GM04504 (cell line): ENCODE measurements around the gene RAB40C.

Source experiments
- DNase-seq: peaks from one replicate; pipeline ENCODE4 v3.0.0-alpha.2; 2012; ENCODE audit warnings: low read depth

RAB40C gene

DNA sequence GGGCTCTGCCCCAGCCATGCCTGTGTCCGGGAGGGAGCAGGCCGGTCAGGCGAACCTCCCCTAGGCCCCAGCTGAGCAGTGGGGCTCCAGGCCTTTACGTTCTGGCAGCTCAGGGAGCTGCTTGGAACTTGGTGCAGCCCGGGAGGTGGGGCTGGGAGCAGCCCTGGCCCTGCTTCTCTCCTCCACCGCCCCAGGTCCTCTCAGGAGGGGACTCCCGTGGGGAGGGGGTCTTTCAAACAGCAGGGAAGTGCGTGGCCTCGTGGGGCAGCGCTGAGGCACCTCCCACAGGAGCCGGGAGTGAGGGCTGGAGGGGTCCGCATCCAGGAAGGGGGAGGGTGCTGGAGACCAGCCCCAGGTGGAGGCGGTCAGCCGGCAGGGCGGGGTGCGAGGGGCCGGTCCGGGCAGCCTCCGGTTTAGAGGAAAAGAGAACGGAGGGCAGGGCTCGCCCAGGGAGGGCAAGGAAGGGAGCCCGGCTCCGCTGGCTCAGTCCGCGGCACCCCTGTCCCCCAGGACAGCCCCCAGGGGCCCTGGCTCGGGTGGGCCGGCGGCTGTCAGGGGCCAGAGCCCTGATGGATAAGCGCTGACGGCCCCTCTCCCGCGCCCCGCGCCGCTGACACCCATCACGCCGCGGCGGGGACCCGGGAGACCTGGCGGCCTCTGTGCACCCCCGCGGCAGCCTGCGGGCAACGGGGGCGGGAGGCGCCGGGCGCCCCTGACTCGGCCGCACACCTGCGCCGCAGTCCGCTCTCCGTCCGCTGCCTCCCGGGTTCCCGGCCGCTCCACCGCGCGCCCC lies 30.3 kb upstream of the RAB40C start:
- no peak for DNase-seq

GRCh38 chr16:560204-560700 lies 29.6 kb upstream of the RAB40C start, which contains the start of gene PRR35:
Gene PRR35, plus strand, starts transcription at chr16:560394. Its CDS starts 2,901 bp downstream, at chr16:563295.
- no peak for DNase-seq

DNA sequence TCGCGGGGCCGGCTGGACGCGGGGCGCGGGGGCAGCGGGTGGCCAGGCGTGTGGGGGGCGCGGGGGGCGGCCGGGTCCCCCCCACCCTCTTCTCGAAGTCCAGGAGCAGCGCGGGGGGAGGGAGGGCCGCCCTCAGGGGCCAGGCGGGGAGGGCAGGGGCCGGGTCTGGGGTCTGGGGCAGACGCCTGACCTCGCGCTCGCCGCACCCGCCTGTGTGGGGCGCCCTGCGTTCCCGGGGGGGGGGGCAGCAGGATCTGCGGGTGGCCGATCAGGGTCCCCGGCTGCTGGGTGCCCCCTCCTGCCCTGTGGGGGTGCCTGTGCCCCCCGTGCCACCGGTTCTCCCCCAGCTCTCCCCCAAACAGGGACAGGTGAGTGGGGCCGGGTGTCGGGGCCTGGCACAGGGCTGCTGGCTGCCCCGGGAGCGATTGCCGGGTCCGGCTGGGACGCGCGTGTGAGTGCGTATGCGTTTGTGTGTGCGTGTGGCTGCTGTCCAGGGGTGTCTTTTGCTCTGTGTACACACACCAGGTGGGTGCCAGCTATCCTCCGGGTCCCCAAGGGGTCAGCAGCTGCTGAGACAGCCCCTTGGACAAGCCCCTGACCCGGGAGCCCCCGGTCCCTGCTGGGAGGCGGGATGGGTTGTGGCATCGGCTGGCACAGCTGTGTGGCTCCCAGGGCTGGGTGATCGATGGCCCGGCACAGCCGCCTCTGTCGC lies 29.0 kb upstream of the RAB40C start:
- no peak for DNase-seq

- DNase-seq: no peak
Observed at GRCh38 chr16:561413-561794, 28.5 kb upstream of the RAB40C start.

- DNase-seq: no peak
Observed at GRCh38 chr16:561957-562938, 27.6 kb upstream of the RAB40C start.

DNA sequence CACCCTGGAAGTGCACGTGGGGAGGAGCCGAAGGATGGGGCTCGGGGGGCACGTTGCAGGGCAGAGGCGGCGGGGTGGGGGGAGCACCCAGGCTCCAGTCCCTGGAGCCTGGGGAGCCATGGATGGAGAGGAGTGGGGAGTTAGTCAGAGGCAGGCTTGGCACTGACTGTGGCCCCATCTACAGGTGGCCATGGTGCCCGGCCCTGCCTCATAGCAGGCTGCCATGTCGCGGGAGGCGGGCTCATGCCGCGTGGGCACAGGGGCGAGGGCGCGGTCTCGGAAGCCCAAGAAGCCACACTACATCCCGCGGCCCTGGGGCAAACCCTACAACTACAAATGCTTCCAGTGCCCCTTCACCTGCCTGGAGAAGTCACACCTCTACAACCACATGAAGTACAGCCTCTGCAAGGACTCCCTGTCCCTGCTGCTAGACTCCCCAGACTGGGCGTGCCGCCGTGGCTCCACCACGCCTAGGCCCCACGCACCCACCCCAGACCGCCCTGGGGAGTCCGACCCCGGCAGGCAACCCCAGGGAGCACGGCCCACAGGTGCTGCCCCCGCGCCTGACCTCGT lies 26.7 kb upstream of the RAB40C start:
- no peak for DNase-seq

DNA sequence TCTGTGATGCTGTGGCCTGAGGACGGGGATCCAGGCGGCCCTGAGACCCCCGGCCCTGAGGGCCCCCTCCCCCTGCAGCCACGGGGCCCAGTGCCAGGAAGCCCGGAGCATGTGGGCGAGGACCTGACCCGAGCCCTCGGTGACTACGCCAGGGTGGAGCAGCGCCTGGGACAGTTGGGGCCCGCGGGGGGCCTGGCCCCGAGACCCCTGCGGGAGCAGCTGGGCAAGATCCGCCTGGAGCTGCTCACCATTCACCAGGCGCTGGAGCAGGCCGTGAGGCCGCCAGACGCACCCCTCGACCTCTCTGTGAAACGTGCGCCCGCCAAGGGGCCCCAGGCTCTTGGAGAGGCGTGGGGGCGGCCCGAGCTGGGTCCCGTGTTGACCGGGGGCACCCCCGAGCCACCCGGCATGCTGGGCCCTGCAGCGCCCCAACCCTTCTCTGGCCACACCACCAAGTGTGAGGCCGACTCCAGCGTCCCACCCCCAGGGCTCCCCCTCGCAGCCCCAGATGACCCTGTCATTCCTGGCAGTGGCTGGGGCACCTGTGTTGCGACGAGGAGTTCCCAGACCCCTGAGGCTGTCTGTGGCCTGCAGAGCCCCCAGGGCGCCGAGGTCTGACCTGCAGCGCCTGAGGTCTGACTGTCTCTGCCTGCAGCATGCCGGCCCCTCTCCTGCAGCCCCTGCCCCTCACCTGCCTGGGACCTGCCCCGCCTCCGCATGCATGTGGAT lies 25.0 kb upstream of the RAB40C start:
- DNase-seq: no peak

GRCh38 chr16:565419-566330 lies 24.2 kb upstream of the RAB40C start:
- no peak for DNase-seq

DNA sequence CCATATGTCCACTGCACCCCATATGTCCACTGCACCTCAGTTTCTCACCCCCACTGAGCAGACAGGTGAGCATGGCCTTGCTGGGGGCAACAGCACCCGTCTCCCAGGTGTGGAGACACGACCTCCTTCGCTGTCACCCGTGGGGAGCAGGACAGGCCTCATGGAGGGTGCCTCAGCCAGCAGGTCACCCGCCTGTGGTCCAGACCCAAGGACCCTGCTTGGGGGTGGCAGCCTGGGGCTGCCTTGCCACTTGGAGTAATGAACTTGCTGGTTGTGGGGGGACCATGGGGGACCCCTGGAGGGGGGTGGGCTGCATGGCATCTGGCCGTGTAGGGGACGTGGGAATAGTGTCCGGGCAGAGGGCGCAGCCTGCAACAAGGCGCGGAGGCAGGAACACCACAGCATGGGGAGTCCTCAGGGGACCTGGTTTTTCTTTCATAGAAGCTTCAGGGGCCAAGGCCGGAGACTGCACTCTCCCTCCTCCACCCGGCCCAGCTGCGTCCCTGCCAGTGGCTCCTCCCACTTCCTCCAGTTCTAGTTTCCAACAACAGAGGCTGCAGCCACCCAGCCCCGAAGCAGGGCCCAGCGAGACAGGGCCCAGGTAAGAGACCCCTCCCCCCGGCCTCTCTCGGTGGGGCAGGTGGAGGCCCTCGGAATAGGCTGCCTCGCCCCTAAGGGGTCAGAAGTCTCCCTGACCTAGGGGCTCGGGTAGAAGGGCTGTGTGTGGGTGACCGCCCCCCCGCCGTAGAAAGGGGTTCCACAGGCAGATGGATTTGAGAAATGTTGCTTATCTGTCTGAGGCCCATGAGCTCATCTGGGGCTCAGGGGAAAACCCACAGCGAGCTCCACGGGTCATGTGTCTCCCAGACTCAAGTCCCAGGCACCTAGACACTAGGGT lies 23.1 kb upstream of the RAB40C start, which contains the start of gene NHLRC4:
NHLRC4 (plus strand) TSS at position 531 of the 898 bp plus-strand sequence. CDS start 1,043 bp downstream, outside the sequence.
- DNase-seq: no peak

DNA sequence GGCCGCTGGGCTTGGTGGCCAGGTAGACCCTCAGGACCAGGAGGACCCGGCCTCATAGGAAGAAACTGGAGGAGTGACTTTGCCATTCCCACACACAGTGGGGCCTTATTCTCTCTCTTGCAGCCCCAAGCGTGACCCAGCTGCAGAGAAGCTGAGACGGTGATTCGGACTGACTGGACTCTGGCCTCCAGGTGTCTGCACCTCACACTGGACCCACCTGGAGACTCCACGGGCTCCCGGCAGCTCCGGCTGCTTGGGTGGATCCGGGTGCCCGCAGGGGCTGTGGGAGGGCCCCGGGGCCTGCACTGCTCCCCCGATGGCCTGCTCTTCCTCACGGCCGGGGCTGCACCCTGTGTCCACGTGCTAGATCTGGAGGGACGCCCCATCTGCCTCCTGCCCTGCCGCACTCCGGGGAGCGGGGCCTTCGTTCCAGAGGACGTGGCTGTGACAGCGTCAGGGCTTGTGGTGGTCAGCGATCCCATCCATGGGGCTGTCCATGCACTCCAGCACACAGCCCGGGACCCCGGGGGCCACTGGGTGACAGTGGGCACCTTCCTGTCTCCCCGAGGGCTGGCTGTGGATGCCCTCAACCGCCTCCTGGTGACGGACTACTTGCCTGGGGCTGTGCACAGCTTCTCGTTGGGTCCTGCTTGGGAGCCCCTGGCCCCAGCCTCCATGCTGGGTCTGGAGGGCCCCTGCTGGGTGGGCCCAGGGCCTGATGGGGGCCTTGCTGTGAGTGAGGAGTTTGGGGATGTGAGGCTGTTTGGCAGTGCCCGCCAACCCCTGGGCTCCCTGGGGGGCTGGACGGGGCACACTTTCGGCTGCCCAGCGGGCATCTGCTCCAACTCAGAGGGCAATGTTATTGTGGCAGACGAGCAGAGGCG lies 22.3 kb upstream of the RAB40C start:
- no peak for DNase-seq

GRCh38 chr16:568401-569258 lies 21.2 kb upstream of the RAB40C start:
- no peak for DNase-seq

DNA sequence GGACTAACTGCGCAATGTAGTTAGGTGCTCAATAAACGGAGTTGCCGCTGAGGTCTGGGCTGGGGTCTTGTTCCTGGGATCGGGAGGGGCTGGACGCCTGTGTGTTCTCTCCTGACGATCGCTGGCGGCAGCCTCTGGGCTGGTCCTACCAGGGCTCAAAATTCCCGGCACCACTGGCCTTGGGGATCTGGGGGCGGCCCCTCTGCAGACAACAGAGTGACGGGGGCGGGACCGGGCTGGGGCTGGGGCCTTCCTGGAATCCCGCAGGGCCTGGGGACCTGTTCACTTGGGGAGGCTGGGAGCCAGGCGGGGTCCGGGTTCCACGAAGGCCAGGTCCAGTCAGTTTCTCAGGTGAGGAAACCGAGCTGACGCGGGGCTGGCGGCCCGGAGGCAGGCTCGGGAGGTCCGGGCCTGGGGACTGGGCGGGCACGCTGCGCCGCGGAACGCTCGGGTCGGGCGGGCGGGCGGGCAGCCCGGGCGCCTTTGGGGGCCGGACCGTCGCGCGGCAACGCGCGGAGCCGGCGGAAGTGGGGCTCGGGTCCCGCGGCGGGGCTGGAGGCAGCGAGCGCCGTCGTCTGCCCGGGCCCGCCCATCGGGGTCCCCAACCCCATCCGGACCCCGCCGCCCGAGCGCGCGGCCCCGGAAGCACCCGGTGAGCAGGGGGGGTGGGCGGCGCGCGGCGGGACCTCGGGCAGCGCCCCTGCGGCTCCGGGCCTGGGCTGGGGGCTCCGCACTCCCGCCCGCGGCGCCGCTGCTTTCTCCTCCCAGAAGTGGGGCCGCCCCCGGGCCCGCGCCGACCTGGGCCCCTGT lies 20.2 kb upstream of the RAB40C start, which contains the start of gene PIGQ:
PIGQ (plus strand) TSS at position 524 of the 810 bp plus-strand sequence. CDS start 4,107 bp downstream, outside the sequence.
- no peak for DNase-seq

DNA sequence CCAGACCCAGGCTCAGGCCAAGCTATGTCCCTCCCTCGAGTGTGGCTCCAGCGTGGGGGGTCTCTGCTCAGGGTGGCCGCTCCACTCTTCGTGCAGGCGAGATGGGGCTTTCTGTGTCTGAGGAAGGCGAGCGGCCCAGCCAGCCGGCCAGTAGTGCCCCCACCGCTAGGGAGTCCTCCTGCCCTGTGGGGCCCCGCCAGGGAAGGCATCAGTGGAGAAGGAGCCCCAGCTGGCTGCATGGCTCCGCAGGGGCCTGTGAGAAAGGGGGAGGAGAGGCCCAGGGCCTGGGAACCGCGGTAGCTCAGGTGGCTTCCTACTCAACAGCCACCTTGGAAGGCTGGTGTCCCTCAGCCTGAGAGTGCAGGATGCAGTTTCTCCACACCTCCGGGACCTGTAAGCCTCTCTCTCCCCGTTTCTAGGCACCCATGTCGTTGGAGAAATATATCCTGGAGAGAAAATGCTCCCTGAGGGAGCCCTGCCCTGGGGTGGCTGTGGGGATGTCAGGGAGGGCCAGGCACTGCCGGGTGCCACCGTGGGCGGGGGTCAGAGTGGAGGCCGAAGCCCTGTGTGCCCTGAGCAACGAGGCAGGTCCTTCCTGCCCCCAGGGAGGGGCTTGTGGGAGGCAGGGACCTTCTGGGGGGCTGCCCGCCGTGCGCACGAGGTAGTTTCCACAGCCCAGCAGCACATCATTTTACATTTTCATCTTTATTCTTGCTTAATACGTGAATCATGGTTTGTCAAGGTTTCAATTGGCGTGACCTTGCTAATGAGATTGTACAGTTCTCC lies 16.8 kb upstream of the RAB40C start:
- no peak for DNase-seq

- no peak for DNase-seq
Observed at GRCh38 chr16:574021-574760, 15.7 kb upstream of the RAB40C start.
